Thymus (tissue), 14 donors: ENCODE data around the gene PGGHG. TPM values are rescaled to one million over a fixed set of nuclear protein-coding genes. Genes with fewer than 3 reads are reported as not detected.

Source experiments
- DNase-seq, 9 donors: peaks; one replicate each; pipeline ENCODE4 v3.0.0-alpha.2; 2013; ENCODE audit warnings: low spot score in 9 of 9, low read depth in 6 of 9, missing footprints in 1 of 9
- H3K27ac ChIP-seq, 2 donors: one replicate each; pipeline ENCODE4 v1.5.1; 2013; ENCODE audit warnings: control low read depth in 1 of 2, low read depth in 1 of 2, low read length in 1 of 2, mild to moderate bottlenecking in 1 of 2, moderate library complexity in 1 of 2
- H3K27me3 ChIP-seq, 2 donors: one replicate each; pipeline ENCODE4 v1.5.1; 2013; ENCODE audit warnings: low read length in 1 of 2; ENCODE audit not compliant: control insufficient read depth in 2 of 2, insufficient read depth in 1 of 2
- H3K36me3 ChIP-seq, 2 donors: one replicate each; pipeline ENCODE4 v1.5.1; 2013; ENCODE audit warnings: low read length in 1 of 2, mild to moderate bottlenecking in 1 of 2, moderate library complexity in 1 of 2; ENCODE audit not compliant: control insufficient read depth in 2 of 2, insufficient read depth in 2 of 2
- H3K4me1 ChIP-seq, 2 donors: one replicate each; pipeline ENCODE4 v1.5.1; 2013; ENCODE audit warnings: low read length in 2 of 2; ENCODE audit not compliant: control insufficient read depth in 2 of 2, insufficient read depth in 2 of 2
- H3K4me3 ChIP-seq, 2 donors: one replicate each; pipeline ENCODE4 v1.5.1; 2013; ENCODE audit warnings: low read length in 2 of 2, control low read depth in 1 of 2, mild to moderate bottlenecking in 1 of 2
- H3K9me3 ChIP-seq, 2 donors: one replicate each; pipeline ENCODE4 v1.5.1; 2013; ENCODE audit warnings: low read length in 1 of 2, mild to moderate bottlenecking in 1 of 2; ENCODE audit not compliant: control insufficient read depth in 2 of 2, insufficient read depth in 1 of 2
- WGBS: extraction: QIAGEN DNeasy Blood & Tissue Kit; methylation state at CpG from one replicate; pipeline ENCODE4 v1.1.7; 2013; 5-methylcytosine and 5-hydroxymethylcytosine counted together
- long read RNA-seq, 10 donors: transcript quantifications; one replicate each; lab custom pipeline, GENCODE V29; 2026
- polyA plus RNA-seq: library from polyadenylated mRNA; stranded (reverse); fragments of 200-250 nt; gene quantifications from one replicate; pipeline ENCODE4 v1.2.3, GENCODE V29; 2013
- total RNA-seq: library from RNA; stranded (reverse); fragments of 120-200 nt; gene quantifications from one replicate; pipeline ENCODE4 v1.2.4, GENCODE V29; 2013
- donor health status: healthy.

The PGGHG gene
- total RNA-seq (73.7 TPM), polyA plus RNA-seq (900 TPM)
- long read RNA-seq, donor 1: 0 reads
- long read RNA-seq, donor 2: 0 reads
- long read RNA-seq, donor 3, partial matches to known transcripts: 13 of 15 reads
- long read RNA-seq, donor 3, other reads (novel, unspliced or antisense): 0 of 15 reads
- long read RNA-seq, donor 4: 0 reads
- long read RNA-seq, donor 5, partial matches to known transcripts: 49 of 50 reads
- long read RNA-seq, donor 5, other reads (novel, unspliced or antisense): 0 of 50 reads
- long read RNA-seq, donor 6: 0 reads
- long read RNA-seq, donor 7, partial matches to known transcripts: 0 of 3 reads
- long read RNA-seq, donor 7, other reads (novel, unspliced or antisense): 0 of 3 reads
- long read RNA-seq, donor 8, partial matches to known transcripts: 6 of 6 reads
- long read RNA-seq, donor 8, other reads (novel, unspliced or antisense): 0 of 6 reads
- long read RNA-seq, donor 9, partial matches to known transcripts: 6 of 9 reads
- long read RNA-seq, donor 9, other reads (novel, unspliced or antisense): 0 of 9 reads
- long read RNA-seq, donor 10: 0 reads

- WGBS: under 1% methylated on average over 111 of the region's 112 CpGs
- peaks cover 3 to 28% of the 10 kb centered on the region in 2 donors for H3K36me3 ChIP-seq
- no peaks in the 10 kb centered on the region for H3K9me3 ChIP-seq
- H3K27me3 ChIP-seq: peaks cover 12 to 24% of the 10 kb centered on the region in 2 donors
- H3K4me3 ChIP-seq: peak within 1 kb of the TSS; percentile 58 to 78
- H3K4me1 ChIP-seq: peaks cover 12 to 59% of the 10 kb centered on the region in 2 donors
- peak within 1 kb of the TSS; percentile 87 to 95 for H3K27ac ChIP-seq
- DNase-seq: peak in 1 of 9 donors; percentile 61
Observed at GRCh38 chr11:288478-289397, at the start of gene PGGHG. Gene PGGHG (plus strand): TSS chr11:289126. CDS start chr11:289817, 691 bp downstream.

GRCh38 chr11:240315-240714 is 48.6 kb upstream of the PGGHG start:
- H3K4me1 ChIP-seq: peaks cover 8 to 11% of the 10 kb centered on the region in 2 donors
- no peak for DNase-seq
- H3K36me3 ChIP-seq: peaks cover 27 to 46% of the 10 kb centered on the region in 2 donors
- no peaks in the 10 kb centered on the region for H3K9me3 ChIP-seq
- WGBS: 100% methylated on average over 1 of the region's 1 CpG
- H3K27me3 ChIP-seq: no peaks in the 10 kb centered on the region
- H3K27ac ChIP-seq: no peak overlapping the region
- no peak overlapping the region for H3K4me3 ChIP-seq

- WGBS: 98% methylated on average over 5 of the region's 5 CpGs
- Histone ChIP-seq H3K36me3 (peaks cover 37 to 59% of the 10 kb centered on the region in 2 donors), H3K27ac (peak overlapping the region in 1 of 2 donors; percentile 21), H3K4me3 (no peak overlapping the region), H3K4me1 (peaks cover 6 to 7% of the 10 kb centered on the region in 2 donors), H3K27me3 (no peaks in the 10 kb centered on the region), H3K9me3 (no peaks in the 10 kb centered on the region)
- no peak for DNase-seq
Observed at GRCh38 chr11:241634-242033, 47.3 kb upstream of the PGGHG start.

- no peak overlapping the region for H3K27ac ChIP-seq
- peaks cover 56 to 79% of the 10 kb centered on the region in 2 donors for H3K36me3 ChIP-seq
- no peak overlapping the region for H3K4me3 ChIP-seq
- H3K9me3 ChIP-seq: no peaks in the 10 kb centered on the region
- H3K27me3 ChIP-seq: no peaks in the 10 kb centered on the region
- H3K4me1 ChIP-seq: no peaks in the 10 kb centered on the region
- no peak for DNase-seq
- 96% methylated on average over 2 of the region's 2 CpGs for WGBS
Observed at GRCh38 chr11:244376-244775, 44.5 kb upstream of the PGGHG start.

GRCh38 chr11:249062-249461 is 39.9 kb upstream of the PGGHG start:
- H3K9me3 ChIP-seq: no peaks in the 10 kb centered on the region
- H3K36me3 ChIP-seq: peaks cover 80 to 92% of the 10 kb centered on the region in 2 donors
- WGBS: 84% methylated on average over 8 of the region's 8 CpGs

GRCh38 chr11:250274-250673 is 38.7 kb upstream of the PGGHG start:
- no peak overlapping the region for H3K27ac ChIP-seq
- H3K4me1 ChIP-seq: peaks cover 0 to 5% of the 10 kb centered on the region in 2 donors
- H3K27me3 ChIP-seq: no peaks in the 10 kb centered on the region
- H3K9me3 ChIP-seq: no peaks in the 10 kb centered on the region
- DNase-seq: no peak
- 95% methylated on average over 5 of the region's 5 CpGs for WGBS
- H3K36me3 ChIP-seq: peaks cover 71 to 81% of the 10 kb centered on the region in 2 donors
- H3K4me3 ChIP-seq: no peak overlapping the region

More at GRCh38 chr11:249062-249461, 39.9 kb upstream of the PGGHG start:
- Histone ChIP-seq H3K4me3 (no peak overlapping the region), H3K27ac (no peak overlapping the region), H3K27me3 (no peaks in the 10 kb centered on the region), H3K4me1 (peaks cover 0 to 5% of the 10 kb centered on the region in 2 donors)
- no peak for DNase-seq

- peaks cover 0 to 5% of the 10 kb centered on the region in 2 donors for H3K4me1 ChIP-seq
- no peak overlapping the region for H3K4me3 ChIP-seq
- 83% methylated on average over 10 of the region's 10 CpGs for WGBS
- H3K27ac ChIP-seq: peak overlapping the region; percentile 26 to 60
- peak in 7 of 9 donors; percentile 40 to 83 (median 57) for DNase-seq
- no peaks in the 10 kb centered on the region for H3K9me3 ChIP-seq
- H3K27me3 ChIP-seq: no peaks in the 10 kb centered on the region
- peaks cover 69 to 75% of the 10 kb centered on the region in 2 donors for H3K36me3 ChIP-seq
Observed at GRCh38 chr11:250740-251299, 38.1 kb upstream of the PGGHG start.

- peak in 1 of 9 donors; percentile 20 for DNase-seq
- Histone ChIP-seq H3K36me3 (peaks cover 61 to 68% of the 10 kb centered on the region in 2 donors), H3K27me3 (no peaks in the 10 kb centered on the region), H3K27ac (no peak overlapping the region), H3K9me3 (no peaks in the 10 kb centered on the region), H3K4me3 (no peak overlapping the region), H3K4me1 (peaks cover 0 to 5% of the 10 kb centered on the region in 2 donors)
- 87% methylated on average over 10 of the region's 10 CpGs for WGBS
Observed at GRCh38 chr11:251550-251949, 37.4 kb upstream of the PGGHG start.
